ENCODE measurements around the gene CDH4. TPM values are rescaled to one million over a fixed set of nuclear protein-coding genes. Genes with fewer than 3 reads are reported as not detected.

CDH4 gene
- total and polyA plus RNA-seq, 2 donors (not counting 3 experiments of a cell fraction or from before 2014, with no cell fraction given): 0.17 to 0.51 TPM

DNA sequence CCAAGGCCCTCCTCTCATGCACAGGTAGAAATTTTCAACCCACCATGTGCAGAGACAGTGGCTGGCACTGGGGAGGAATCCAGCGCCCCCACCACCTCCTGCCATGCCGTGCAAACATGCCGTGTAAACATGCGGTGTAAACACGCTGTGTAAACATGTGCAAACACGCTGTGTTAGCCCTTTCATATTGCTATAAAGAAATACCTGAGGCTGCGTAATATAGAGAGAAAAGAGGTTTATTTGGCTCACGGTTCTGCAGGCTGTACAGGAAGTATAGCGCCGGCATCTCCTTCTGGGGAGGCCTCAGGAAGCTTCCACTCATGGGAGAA, 595.3 kb downstream of the CDH4 start:
- no TSS peak for BruUV-seq (replicated peaks)
- FAIRE-seq: no peak

More for the DNA sequence above, 595.3 kb downstream of the CDH4 start:
- Histone ChIP-seq H2AFZ (ENCODE audit: low read depth, low read length) (no peak overlapping the region), H3K9me1 (replicated peaks; ENCODE audit: control insufficient read depth, extremely low read depth, insufficient read depth, low read length) (no peaks in the 10 kb centered on the region), H4K20me1 (replicated peaks; ENCODE audit: control insufficient read depth, extremely low read depth, insufficient read depth, low read length) (no peaks in the 10 kb centered on the region), H3K36me3 (ENCODE audit: control insufficient read depth in 2 of 2, extremely low read depth in 1 of 2, insufficient read depth in 2 of 2, low read length in 2 of 2) (no peaks in the 10 kb centered on the region), H3K79me2 (ENCODE audit: control insufficient read depth, insufficient read depth, low read length) (no peaks in the 10 kb centered on the region), H3K4me3 (replicated peaks in 1 of 3; ENCODE audit: insufficient read depth in 1 of 3, low read depth in 1 of 3, low read length in 3 of 3) (no peak overlapping the region), H3K9ac (replicated peaks; ENCODE audit: extremely low read depth, insufficient read depth, low read length) (no peak overlapping the region), H3K27me3 (ENCODE audit: control insufficient read depth in 2 of 2, insufficient read depth in 2 of 2, low read length in 2 of 2) (no peaks in the 10 kb centered on the region), H3K4me1 (ENCODE audit: control insufficient read depth, extremely low read depth, insufficient read depth, low read length) (no peaks in the 10 kb centered on the region), H3K4me2 (ENCODE audit: insufficient read depth, low read length) (no peak overlapping the region), H3K27ac (ENCODE audit: insufficient read depth, low read depth, low read length) (no peak overlapping the region), H3K9me3 (replicated peaks; ENCODE audit: control insufficient read depth, insufficient read depth, low read length) (peaks cover 1% of the 10 kb centered on the region)
- TF ChIP-seq EZH2 (IDR thresholded peaks at IDR 0.05; ENCODE audit: borderline replicate concordance, low read depth, low read length, severe bottlenecking) (no peak), GATA2 (IDR thresholded peaks at IDR 0.05; ENCODE audit: insufficient read depth, insufficient read length, low read depth, low read length) (no peak), JUN (IDR thresholded peaks at IDR 0.05; ENCODE audit: borderline replicate concordance, insufficient read depth, insufficient read length, low read depth) (no peak), MYC (IDR thresholded peaks at IDR 0.05; ENCODE audit: low read depth, low read length) (no peak), MAX (IDR thresholded peaks at IDR 0.05; ENCODE audit: insufficient read depth, insufficient read length) (no peak), FOS (IDR thresholded peaks at IDR 0.05; ENCODE audit: borderline replicate concordance, insufficient read depth, low read length) (no peak), POLR2A (IDR thresholded peaks at IDR 0.05; ENCODE audit: low read depth, low read length) (no peak), POLR2AphosphoS5 (IDR thresholded peaks at IDR 0.05; ENCODE audit: insufficient read depth, low read depth, low read length) (no peak)
- TF ChIP-seq, protein P1, sequence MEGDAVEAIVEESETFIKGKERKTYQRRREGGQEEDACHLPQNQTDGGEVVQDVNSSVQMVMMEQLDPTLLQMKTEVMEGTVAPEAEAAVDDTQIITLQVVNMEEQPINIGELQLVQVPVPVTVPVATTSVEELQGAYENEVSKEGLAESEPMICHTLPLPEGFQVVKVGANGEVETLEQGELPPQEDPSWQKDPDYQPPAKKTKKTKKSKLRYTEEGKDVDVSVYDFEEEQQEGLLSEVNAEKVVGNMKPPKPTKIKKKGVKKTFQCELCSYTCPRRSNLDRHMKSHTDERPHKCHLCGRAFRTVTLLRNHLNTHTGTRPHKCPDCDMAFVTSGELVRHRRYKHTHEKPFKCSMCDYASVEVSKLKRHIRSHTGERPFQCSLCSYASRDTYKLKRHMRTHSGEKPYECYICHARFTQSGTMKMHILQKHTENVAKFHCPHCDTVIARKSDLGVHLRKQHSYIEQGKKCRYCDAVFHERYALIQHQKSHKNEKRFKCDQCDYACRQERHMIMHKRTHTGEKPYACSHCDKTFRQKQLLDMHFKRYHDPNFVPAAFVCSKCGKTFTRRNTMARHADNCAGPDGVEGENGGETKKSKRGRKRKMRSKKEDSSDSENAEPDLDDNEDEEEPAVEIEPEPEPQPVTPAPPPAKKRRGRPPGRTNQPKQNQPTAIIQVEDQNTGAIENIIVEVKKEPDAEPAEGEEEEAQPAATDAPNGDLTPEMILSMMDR (IDR thresholded peaks at IDR 0.05; ENCODE audit: extremely low read depth in 1 of 2, insufficient read depth in 1 of 2, low read depth in 1 of 2, low read length in 2 of 2): no peak
- dilution Hi-C loops (cut with MboI; ENCODE audit: extremely low pct_ligation_motif_present, low sequenced_read_pairs): no loop called here
- ChIA-PET CTCF (no interaction called here), POLR2A (no interaction called here)
- no peak for DNase-seq (ENCODE audit: low read depth, low spot score)
- intact Hi-C loops (cut with micrococcal nuclease): no loop called here

All from endothelial cell of umbilical vein (primary cell).